Mammary epithelial cell (primary cell): ENCODE results near the gene KRT81.

Experiments used
- CTCF ChIP-seq, 2 donors: IDR thresholded peaks in 1 of 2; conservative IDR thresholded peaks in 1 of 2; 2 replicates each; pipeline ENCODE4 v1.5.1; 2011 to 2012; ENCODE audit warnings: inconsistent platforms in 2 of 2, low read length in 2 of 2, mild to moderate bottlenecking in 2 of 2, control low read depth in 1 of 2, low read depth in 1 of 2; ENCODE audit not compliant: insufficient read depth in 1 of 2; ENCODE audit errors: extremely low read depth in 1 of 2
- EZH2 ChIP-seq: IDR thresholded peaks from 2 replicates; pipeline ENCODE4 v1.6.1; 2012; ENCODE audit warnings: low read length, inconsistent platforms, borderline replicate concordance

- TF ChIP-seq CTCF (conservative IDR thresholded peaks at IDR 0.05 in 1 of 2, IDR thresholded peaks at IDR 0.05 in 1 of 2; ENCODE audit: extremely low read depth in 1 of 2, insufficient read depth in 1 of 2, low read depth in 1 of 2, low read length in 2 of 2), result no peak
- no peak for TF ChIP-seq EZH2
These were observed 6.7 kb downstream of the KRT81 start for GRCh38 chr12:52284562-52285171.
